ENCODE results near the gene TRIM33. TPM values are rescaled to one million over a fixed set of nuclear protein-coding genes. Genes with fewer than 3 reads are reported as not detected.
"Not testable (repeated sequence)": the region's sequence is repeated elsewhere in the genome, so short reads cannot be mapped to it uniquely, and the experiment has no call there.

The TRIM33 gene
- total RNA-seq, 1 donor from 2014 or later, result 29.7 TPM

- DNase-seq (ENCODE audit: low read depth, low spot score), result no peak
These were observed 87.5 kb downstream of the TRIM33 start for GRCh38 chr1:114423455-114423854.

- DNase-seq (ENCODE audit: low read depth, low spot score), result not testable (repeated sequence)
These were observed 92.1 kb downstream of the TRIM33 start for GRCh38 chr1:114418948-114419347.

GRCh38 chr1:114397601-114398000, 113.4 kb downstream of the TRIM33 start:
- no peak for DNase-seq (ENCODE audit: low read depth, low spot score)

GRCh38 chr1:114395863-114396262, 115.1 kb downstream of the TRIM33 start:
- no peak for DNase-seq (ENCODE audit: low read depth, low spot score)

- no peak for DNase-seq (ENCODE audit: low read depth, low spot score)
These were observed 120.0 kb downstream of the TRIM33 start for GRCh38 chr1:114390960-114391359.

- DNase-seq (ENCODE audit: low read depth, low spot score), result no peak
These were observed 120.6 kb downstream of the TRIM33 start for GRCh38 chr1:114390361-114390760.

GRCh38 chr1:114388432-114389003, 122.5 kb downstream of the TRIM33 start:
- DNase-seq (ENCODE audit: low read depth, low spot score), result no peak

GRCh38 chr1:114387585-114387984, 123.4 kb downstream of the TRIM33 start:
- not testable (repeated sequence) for DNase-seq (ENCODE audit: low read depth, low spot score)

- DNase-seq (ENCODE audit: low read depth, low spot score), result no peak
These were observed 124.0 kb downstream of the TRIM33 start for GRCh38 chr1:114387010-114387360.

GRCh38 chr1:114386129-114387009, 124.6 kb downstream of the TRIM33 start:
- no peak for DNase-seq (ENCODE audit: low read depth, low spot score)

GRCh38 chr1:114384922-114385321, 126.1 kb downstream of the TRIM33 start:
- no peak for DNase-seq (ENCODE audit: low read depth, low spot score)

- DNase-seq (ENCODE audit: low read depth, low spot score), result no peak
These were observed 131.0 kb downstream of the TRIM33 start for GRCh38 chr1:114379987-114380386.

GRCh38 chr1:114379358-114379757, 131.6 kb downstream of the TRIM33 start:
- DNase-seq (ENCODE audit: low read depth, low spot score), result no peak

GRCh38 chr1:114377356-114377755, 133.6 kb downstream of the TRIM33 start:
- no peak for DNase-seq (ENCODE audit: low read depth, low spot score)

GRCh38 chr1:114369930-114370329, 141.1 kb downstream of the TRIM33 start:
- DNase-seq (ENCODE audit: low read depth, low spot score), result no peak

- not testable (repeated sequence) for DNase-seq (ENCODE audit: low read depth, low spot score)
These were observed 141.6 kb downstream of the TRIM33 start for GRCh38 chr1:114369266-114369919.

- DNase-seq (ENCODE audit: low read depth, low spot score), result no peak
These were observed 142.3 kb downstream of the TRIM33 start for GRCh38 chr1:114368560-114369255.

GRCh38 chr1:114367810-114368209, 143.2 kb downstream of the TRIM33 start:
- no peak for DNase-seq (ENCODE audit: low read depth, low spot score)

- DNase-seq (ENCODE audit: low read depth, low spot score), result not testable (repeated sequence)
These were observed 147.8 kb downstream of the TRIM33 start for GRCh38 chr1:114363230-114363629.

- DNase-seq (ENCODE audit: low read depth, low spot score), result no peak
These were observed 151.2 kb downstream of the TRIM33 start for GRCh38 chr1:114359791-114360190.

- DNase-seq (ENCODE audit: low read depth, low spot score), result no peak
These were observed 155.8 kb downstream of the TRIM33 start for GRCh38 chr1:114355240-114355639.

GRCh38 chr1:114353262-114353661, 157.7 kb downstream of the TRIM33 start:
- DNase-seq (ENCODE audit: low read depth, low spot score), result no peak
